ENCODE results near the gene TSSK6.

Gene TSSK6

GRCh38 chr19:19492026-19492610 is 23.2 kb downstream of the TSSK6 start:
- H3K4me3 ChIP-seq (ENCODE audit: control insufficient read depth, low read depth, low read length): no peak overlapping the region
- DNase-seq (ENCODE audit: low read depth): no peak
- no peak for TF ChIP-seq CTCF (conservative IDR thresholded peaks at IDR 0.05; ENCODE audit: control insufficient read depth, insufficient read depth, low read depth, low read length)

GRCh38 chr19:19491321-19492025 is 23.9 kb downstream of the TSSK6 start:
- DNase-seq (ENCODE audit: low read depth): no peak
- TF ChIP-seq CTCF (conservative IDR thresholded peaks at IDR 0.05; ENCODE audit: control insufficient read depth, insufficient read depth, low read depth, low read length): no peak
- no peak overlapping the region for H3K4me3 ChIP-seq (ENCODE audit: control insufficient read depth, low read depth, low read length)

- peak; percentile 83 for TF ChIP-seq CTCF (conservative IDR thresholded peaks at IDR 0.05; ENCODE audit: control insufficient read depth, insufficient read depth, low read depth, low read length)
- peak; percentile 86 for DNase-seq (ENCODE audit: low read depth)
- H3K4me3 ChIP-seq (ENCODE audit: control insufficient read depth, low read depth, low read length): no peak overlapping the region
Observed at GRCh38 chr19:19490214-19490968, 25.0 kb downstream of the TSSK6 start.

GRCh38 chr19:19489804-19490204 is 25.5 kb downstream of the TSSK6 start:
- H3K4me3 ChIP-seq (ENCODE audit: control insufficient read depth, low read depth, low read length): no peak overlapping the region
- DNase-seq (ENCODE audit: low read depth): no peak

GRCh38 chr19:19488875-19489690 is 26.3 kb downstream of the TSSK6 start:
- no peak for TF ChIP-seq CTCF (conservative IDR thresholded peaks at IDR 0.05; ENCODE audit: control insufficient read depth, insufficient read depth, low read depth, low read length)
- H3K4me3 ChIP-seq (ENCODE audit: control insufficient read depth, low read depth, low read length): no peak overlapping the region

More at GRCh38 chr19:19489804-19490204, 25.5 kb downstream of the TSSK6 start:
- TF ChIP-seq CTCF (conservative IDR thresholded peaks at IDR 0.05; ENCODE audit: control insufficient read depth, insufficient read depth, low read depth, low read length): no peak

More at GRCh38 chr19:19488875-19489690, 26.3 kb downstream of the TSSK6 start:
- DNase-seq (ENCODE audit: low read depth): peak; percentile 97

Data from fibroblast of mammary gland (primary cell).